SH-SY5Y (cell line): ENCODE data around the gene HSD17B12.

ENCODE experiments used
- GATA2 ChIP-seq: IDR thresholded peaks from 2 replicates; pipeline ENCODE4 v1.6.1; 2011; ENCODE audit warnings: mild to moderate bottlenecking, low read depth, low read length
- GATA3 ChIP-seq: IDR thresholded peaks from 2 replicates; pipeline ENCODE4 v1.6.1; 2011; ENCODE audit warnings: low read depth, mild to moderate bottlenecking, low read length, moderate library complexity

DNA sequence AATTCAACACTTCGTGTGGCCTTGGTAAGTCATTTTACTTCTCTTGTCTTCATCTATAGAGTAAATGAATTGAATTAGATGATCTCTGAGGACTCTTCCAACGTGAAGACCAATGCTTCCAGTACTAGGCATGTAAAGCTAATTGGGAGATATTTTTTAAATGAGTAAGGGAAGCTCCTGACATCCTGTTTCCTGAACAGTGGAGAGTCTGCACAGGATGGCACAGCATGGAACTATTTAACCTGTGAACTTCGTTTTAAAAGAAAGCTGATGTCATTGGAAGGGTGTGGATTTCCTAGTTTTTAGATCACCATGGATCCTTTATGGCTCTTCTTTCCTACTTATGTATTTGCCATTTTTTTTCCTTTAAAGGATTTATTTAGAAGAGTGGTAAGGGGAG lies 48.4 kb upstream of the HSD17B12 start:
- no peak for TF ChIP-seq GATA2
- no peak for TF ChIP-seq GATA3
